ENCODE data around the gene RPS18. TPM values are rescaled to one million over a fixed set of nuclear protein-coding genes. Genes with fewer than 3 reads are reported as not detected.

The RPS18 gene
- total and polyA plus RNA-seq, 2 of the 13 experiments (the other 11 are each of a cell fraction or from before 2014, with no cell fraction given), result 3,896 to 5,806 TPM

- TF ChIP-seq HNF4A (CRISPR knock-in tag; IDR thresholded peaks at IDR 0.05), result 0 out of 2 replicates have a peak, but pooled peaks have one; percentile 2
- TF ChIP-seq ZNF34 (CRISPR knock-in tag; IDR thresholded peaks at IDR 0.05; ENCODE audit: borderline replicate concordance), result no peak
- no peak for TF ChIP-seq ZNF260 (CRISPR knock-in tag; IDR thresholded peaks at IDR 0.05; ENCODE audit: borderline replicate concordance, low read depth)
- no peak for TF ChIP-seq ZNF362 (CRISPR knock-in tag; IDR thresholded peaks at IDR 0.05; ENCODE audit: borderline replicate concordance)
- TF ChIP-seq HOXA5 (CRISPR knock-in tag; IDR thresholded peaks at IDR 0.05), result no peak
- TF ChIP-seq RBFOX2 (IDR thresholded peaks at IDR 0.05; ENCODE audit: low read depth, low read length), result 0 out of 2 replicates have a peak, but pooled peaks have one; percentile 21
- TF ChIP-seq TOE1 (CRISPR knock-in tag; IDR thresholded peaks at IDR 0.05), result no peak
- no peak for TF ChIP-seq TRIM22 (IDR thresholded peaks at IDR 0.05)
- TF ChIP-seq PBX2 (CRISPR knock-in tag; IDR thresholded peaks at IDR 0.05), result no peak
- TF ChIP-seq ZNF124 (CRISPR knock-in tag; IDR thresholded peaks at IDR 0.05), result no peak
- TF ChIP-seq ZNF451 (CRISPR knock-in tag; IDR thresholded peaks at IDR 0.05), result 0 out of 2 replicates have a peak, but pooled peaks have one; percentile 26
- no peak for TF ChIP-seq CHCHD3 (CRISPR knock-in tag; IDR thresholded peaks at IDR 0.05)
- TF ChIP-seq ZNF607 (CRISPR knock-in tag; IDR thresholded peaks at IDR 0.05; ENCODE audit: borderline replicate concordance), result no peak
- TF ChIP-seq ZNF20 (CRISPR knock-in tag; IDR thresholded peaks at IDR 0.05), result no peak
- TF ChIP-seq CAMTA2 (CRISPR knock-in tag; IDR thresholded peaks at IDR 0.05; ENCODE audit: borderline replicate concordance), result no peak; the same call in 1 of the 2 replicates
- TF ChIP-seq ZKSCAN1 (IDR thresholded peaks at IDR 0.05; ENCODE audit: low read length), result no peak
- TF ChIP-seq ZNF713 (CRISPR knock-in tag; IDR thresholded peaks at IDR 0.05), result no peak
- no peak for TF ChIP-seq ZNF543 (CRISPR knock-in tag; IDR thresholded peaks at IDR 0.05)
- no peak for TF ChIP-seq SMAD1 (CRISPR knock-in tag; IDR thresholded peaks at IDR 0.05; ENCODE audit: borderline replicate concordance, low read depth)
- no peak for TF ChIP-seq HNRNPH1 (optimal IDR thresholded peaks at IDR 0.05; ENCODE audit: low read depth, low read length)
- TF ChIP-seq ZFP62 (CRISPR knock-in tag; IDR thresholded peaks at IDR 0.05), result no peak
- no peak for TF ChIP-seq ZNF335 (CRISPR knock-in tag; IDR thresholded peaks at IDR 0.05)
- TF ChIP-seq TCF7 (IDR thresholded peaks at IDR 0.05; ENCODE audit: low read depth), result no peak
- TF ChIP-seq CSRNP1 (CRISPR knock-in tag; IDR thresholded peaks at IDR 0.05), result peak; percentile 57; the same call in 1 of the 2 replicates
- no peak for TF ChIP-seq ZNF326 (CRISPR knock-in tag; IDR thresholded peaks at IDR 0.05; ENCODE audit: borderline replicate concordance)
- peak in 1 of 2 experiments; percentile 54; a peak in 1 of 4 replicates for TF ChIP-seq NR2F1 (CRISPR knock-in tag; IDR thresholded peaks at IDR 0.05)
Observed at GRCh38 chr6:33296797-33297405, 25.0 kb downstream of the RPS18 start (continued).

Data from HepG2 (cell line).